ENCODE measurements around the gene ZCCHC4.

GRCh38 chr4:25303578-25303977, 9.0 kb upstream of the ZCCHC4 start:
- TF ChIP-seq EP300 (IDR thresholded peaks at IDR 0.05; ENCODE audit: borderline replicate concordance in 1 of 2, low read depth in 1 of 2, low read length in 1 of 2) (no peak), YY1 (IDR thresholded peaks at IDR 0.05; ENCODE audit: low read depth) (no peak), CTCF (IDR thresholded peaks at IDR 0.05) (no peak), POLR2AphosphoS5 (IDR thresholded peaks at IDR 0.05; ENCODE audit: low read depth, low read length) (no peak), RAD21 (IDR thresholded peaks at IDR 0.05; ENCODE audit: low read length) (no peak), ELF1 (IDR thresholded peaks at IDR 0.05) (no peak), ZBTB33 (IDR thresholded peaks at IDR 0.05; ENCODE audit: borderline replicate concordance, low read depth) (no peak), TEAD4 (IDR thresholded peaks at IDR 0.05; ENCODE audit: borderline replicate concordance, insufficient read depth) (no peak), FOXM1 (IDR thresholded peaks at IDR 0.05; ENCODE audit: low read depth) (no peak)
